ENCODE data around the gene PFKM. TPM values are rescaled to one million over a fixed set of nuclear protein-coding genes. Genes with fewer than 3 reads are reported as not detected.

The PFKM gene
- total RNA-seq, 1 donor from 2014 or later = 19.6 TPM

- Histone ChIP-seq H3K27ac (no peak overlapping the region), H3K9me3 (no peaks in the 10 kb centered on the region), H3K4me3 (no peak overlapping the region), H3K4me1 (peaks cover under 1 to 5% of the 10 kb centered on the region in 2 donors), H3K27me3 (no peaks in the 10 kb centered on the region), H3K36me3 (no peaks in the 10 kb centered on the region)
- no peak for TF ChIP-seq CTCF (IDR thresholded peaks at IDR 0.05)
- DNase-seq (ENCODE audit: low spot score in 2 of 2) = no peak
- intact Hi-C loops (cut with DNase I) = no loop called here
These were observed 3.2 kb upstream of the PFKM start for GRCh38 chr12:48115957-48116356.

- Histone ChIP-seq H3K9me3 (no peaks in the 10 kb centered on the region), H3K4me3 (peak overlapping the region in 1 of 2 donors; percentile 79), H3K4me1 (peaks cover 2 to 5% of the 10 kb centered on the region in 2 donors), H3K27ac (peak overlapping the region; percentile 9 to 20), H3K27me3 (no peaks in the 10 kb centered on the region), H3K36me3 (peaks cover 0 to 9% of the 10 kb centered on the region in 2 donors)
- TF ChIP-seq CTCF (IDR thresholded peaks at IDR 0.05) = no peak
- intact Hi-C loops (cut with DNase I) = no loop called here
- no peak for DNase-seq (ENCODE audit: low spot score in 2 of 2)
These were observed 786 bp upstream of the PFKM start for GRCh38 chr12:48118284-48118871.

- Histone ChIP-seq H3K27ac (peak overlapping the region; percentile 9 to 63), H3K9me3 (no peaks in the 10 kb centered on the region), H3K4me1 (peaks cover 2 to 5% of the 10 kb centered on the region in 2 donors), H3K27me3 (no peaks in the 10 kb centered on the region), H3K36me3 (peaks cover 4 to 17% of the 10 kb centered on the region in 2 donors), H3K4me3 (peak overlapping the region; percentile 63 to 79)
- intact Hi-C loops (cut with DNase I) = loop anchor here (1.0 kb wide), 1 partner anchor 14 kb away; the partner anchor contains the start of gene SENP1
- TF ChIP-seq CTCF (IDR thresholded peaks at IDR 0.05) = no peak
- no peak for DNase-seq (ENCODE audit: low spot score in 2 of 2)
These were observed 651 bp downstream of the PFKM start for GRCh38 chr12:48119834-48120195.

- intact Hi-C loops (cut with DNase I) = no loop called here
- Histone ChIP-seq H3K4me1 (peaks cover 2 to 5% of the 10 kb centered on the region in 2 donors), H3K4me3 (no peak overlapping the region), H3K27ac (no peak overlapping the region), H3K27me3 (no peaks in the 10 kb centered on the region), H3K9me3 (no peaks in the 10 kb centered on the region), H3K36me3 (peaks cover 4 to 27% of the 10 kb centered on the region in 2 donors)
- DNase-seq (ENCODE audit: low spot score in 2 of 2) = no peak
- no peak for TF ChIP-seq CTCF (IDR thresholded peaks at IDR 0.05)
These were observed 2.4 kb downstream of the PFKM start for GRCh38 chr12:48121522-48121921.

GRCh38 chr12:48122065-48122834, 3.1 kb downstream of the PFKM start:
- intact Hi-C loops (cut with DNase I) = no loop called here
- H3K4me1 ChIP-seq = peaks cover 2 to 5% of the 10 kb centered on the region in 2 donors
- no peak overlapping the region for H3K4me3 ChIP-seq

More at GRCh38 chr12:48122065-48122834, 3.1 kb downstream of the PFKM start:
- DNase-seq (ENCODE audit: low spot score in 2 of 2) = no peak
- no peak for TF ChIP-seq CTCF (IDR thresholded peaks at IDR 0.05)
- Histone ChIP-seq H3K36me3 (peaks cover 4 to 33% of the 10 kb centered on the region in 2 donors), H3K9me3 (no peaks in the 10 kb centered on the region), H3K27ac (no peak overlapping the region), H3K27me3 (no peaks in the 10 kb centered on the region)
